SK-N-SH treated with all-trans-retinoic acid at 6 μM for 48 hours (cell line): ENCODE measurements around the gene COX20.

ENCODE experiments used
- ARNTL ChIP-seq: fragments of 450-650 bp; formaldehyde crosslinking; IDR thresholded peaks from 2 replicates; pipeline ENCODE4 v1.5.0; 2020; ENCODE audit warnings: low read depth, mild to moderate bottlenecking, moderate library complexity, borderline replicate concordance
- ESRRG ChIP-seq: fragments of 250-450 bp; sonication (Bioruptor Pico); IDR thresholded peaks from 2 replicates; pipeline ENCODE4 v1.6.1; 2021; ENCODE audit warnings: mild to moderate bottlenecking
- ISL1 ChIP-seq: fragments of 250-450 bp; sonication (Bioruptor Pico); IDR thresholded peaks from 2 replicates; pipeline ENCODE4 v2.1.2; 2022; ENCODE audit warnings: mild to moderate bottlenecking, moderate library complexity
- OSR1 ChIP-seq: fragments of 250-450 bp; sonication (Bioruptor Pico); IDR thresholded peaks from 2 replicates; pipeline ENCODE4 v1.8.0; 2022; ENCODE audit warnings: moderate library complexity, mild to moderate bottlenecking, inconsistent platforms
- SNAI2 ChIP-seq: fragments of 250-450 bp; sonication (Bioruptor Pico); IDR thresholded peaks from 2 replicates; pipeline ENCODE4 v1.5.0; 2020; ENCODE audit warnings: mild to moderate bottlenecking, moderate library complexity
- ZFP30 ChIP-seq: fragments of 450-650 bp; formaldehyde crosslinking; IDR thresholded peaks from 2 replicates; pipeline ENCODE4 v1.5.0; 2022; ENCODE audit warnings: mild to moderate bottlenecking, moderate library complexity
- ZNF565 ChIP-seq: fragments of 450-650 bp; formaldehyde crosslinking; conservative IDR thresholded peaks from 2 replicates; pipeline ENCODE4 v1.5.0; 2020; ENCODE audit warnings: low read depth, mild to moderate bottlenecking, moderate library complexity
- ZNF8 ChIP-seq: fragments of 450-650 bp; formaldehyde crosslinking; IDR thresholded peaks from 2 replicates; pipeline ENCODE4 v1.5.0; 2020; ENCODE audit warnings: mild to moderate bottlenecking, moderate library complexity
- TF ChIP-seq, protein P1 (sequence below): fragments of 250-450 bp; sonication (Bioruptor Pico); IDR thresholded peaks from 2 replicates; pipeline ENCODE4 v1.5.1; 2020; ENCODE audit warnings: low read depth, mild to moderate bottlenecking, moderate library complexity
- TF ChIP-seq, protein P2 (sequence below): fragments of 250-450 bp; sonication (Bioruptor Pico); IDR thresholded peaks from 2 replicates; pipeline ENCODE4 v1.5.1; 2021; ENCODE audit warnings: mild to moderate bottlenecking, moderate library complexity
- TF ChIP-seq, protein P3 (sequence below): fragments of 250-450 bp; sonication (Bioruptor Pico); IDR thresholded peaks from 2 replicates; pipeline ENCODE4 v1.5.0; 2020; ENCODE audit warnings: mild to moderate bottlenecking, moderate library complexity

DNA sequence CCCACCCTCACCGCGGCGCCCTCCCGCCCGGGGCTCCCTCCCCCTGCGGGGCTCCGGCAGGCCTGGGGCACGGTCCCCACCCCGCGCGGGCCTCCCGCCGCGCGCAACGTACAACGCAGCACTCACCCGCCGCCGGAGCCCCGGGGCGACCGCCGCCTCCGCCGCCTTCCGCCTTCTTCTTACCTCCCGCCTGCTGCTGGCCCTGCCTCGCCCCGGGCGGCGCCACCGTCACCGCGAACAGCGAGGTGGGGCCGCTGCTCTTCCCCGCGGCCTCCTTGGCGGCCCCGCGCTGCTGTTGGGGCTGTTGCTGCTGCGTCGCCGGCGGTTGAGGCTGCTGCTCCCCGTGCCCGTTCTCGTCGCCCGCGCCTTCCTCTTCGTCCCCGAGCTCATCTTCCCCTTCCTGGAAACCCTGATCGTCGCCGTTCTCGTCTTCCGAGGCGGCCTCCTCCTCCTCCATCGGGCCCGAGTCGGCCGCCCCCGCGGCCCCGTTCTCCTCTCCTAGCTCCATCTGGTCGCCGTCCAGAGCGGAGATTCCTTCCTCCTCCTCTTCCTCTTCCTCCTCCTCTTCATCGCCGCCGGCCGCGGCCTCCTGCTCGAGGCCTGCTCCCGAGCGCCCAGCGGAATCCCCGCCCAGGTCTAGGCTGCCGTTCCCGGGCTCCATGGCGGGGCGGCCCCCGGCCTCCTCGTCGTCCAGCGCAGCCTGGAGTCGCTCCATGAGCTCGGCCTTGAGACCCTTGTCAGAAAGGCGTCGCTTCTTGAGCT, 28.2 kb downstream of the COX20 start:
- TF ChIP-seq ZFP30 (CRISPR knock-in tag) (no peak), ARNTL (CRISPR knock-in tag) (no peak), OSR1 (CRISPR knock-in tag) (no peak), SNAI2 (CRISPR knock-in tag) (no peak), ISL1 (CRISPR knock-in tag) (no peak), ZNF8 (CRISPR knock-in tag) (no peak), ESRRG (no peak), ZNF565 (CRISPR knock-in tag) (no peak)
- TF ChIP-seq, protein P1, sequence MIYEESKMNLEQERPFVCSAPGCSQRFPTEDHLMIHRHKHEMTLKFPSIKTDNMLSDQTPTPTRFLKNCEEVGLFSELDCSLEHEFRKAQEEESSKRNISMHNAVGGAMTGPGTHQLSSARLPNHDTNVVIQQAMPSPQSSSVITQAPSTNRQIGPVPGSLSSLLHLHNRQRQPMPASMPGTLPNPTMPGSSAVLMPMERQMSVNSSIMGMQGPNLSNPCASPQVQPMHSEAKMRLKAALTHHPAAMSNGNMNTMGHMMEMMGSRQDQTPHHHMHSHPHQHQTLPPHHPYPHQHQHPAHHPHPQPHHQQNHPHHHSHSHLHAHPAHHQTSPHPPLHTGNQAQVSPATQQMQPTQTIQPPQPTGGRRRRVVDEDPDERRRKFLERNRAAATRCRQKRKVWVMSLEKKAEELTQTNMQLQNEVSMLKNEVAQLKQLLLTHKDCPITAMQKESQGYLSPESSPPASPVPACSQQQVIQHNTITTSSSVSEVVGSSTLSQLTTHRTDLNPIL (CRISPR knock-in tag) = no peak
- TF ChIP-seq, protein P2, sequence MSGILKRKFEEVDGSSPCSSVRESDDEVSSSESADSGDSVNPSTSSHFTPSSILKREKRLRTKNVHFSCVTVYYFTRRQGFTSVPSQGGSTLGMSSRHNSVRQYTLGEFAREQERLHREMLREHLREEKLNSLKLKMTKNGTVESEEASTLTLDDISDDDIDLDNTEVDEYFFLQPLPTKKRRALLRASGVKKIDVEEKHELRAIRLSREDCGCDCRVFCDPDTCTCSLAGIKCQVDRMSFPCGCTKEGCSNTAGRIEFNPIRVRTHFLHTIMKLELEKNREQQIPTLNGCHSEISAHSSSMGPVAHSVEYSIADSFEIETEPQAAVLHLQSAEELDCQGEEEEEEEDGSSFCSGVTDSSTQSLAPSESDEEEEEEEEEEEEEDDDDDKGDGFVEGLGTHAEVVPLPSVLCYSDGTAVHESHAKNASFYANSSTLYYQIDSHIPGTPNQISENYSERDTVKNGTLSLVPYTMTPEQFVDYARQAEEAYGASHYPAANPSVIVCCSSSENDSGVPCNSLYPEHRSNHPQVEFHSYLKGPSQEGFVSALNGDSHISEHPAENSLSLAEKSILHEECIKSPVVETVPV (CRISPR knock-in tag) = no peak
- TF ChIP-seq, protein P3, sequence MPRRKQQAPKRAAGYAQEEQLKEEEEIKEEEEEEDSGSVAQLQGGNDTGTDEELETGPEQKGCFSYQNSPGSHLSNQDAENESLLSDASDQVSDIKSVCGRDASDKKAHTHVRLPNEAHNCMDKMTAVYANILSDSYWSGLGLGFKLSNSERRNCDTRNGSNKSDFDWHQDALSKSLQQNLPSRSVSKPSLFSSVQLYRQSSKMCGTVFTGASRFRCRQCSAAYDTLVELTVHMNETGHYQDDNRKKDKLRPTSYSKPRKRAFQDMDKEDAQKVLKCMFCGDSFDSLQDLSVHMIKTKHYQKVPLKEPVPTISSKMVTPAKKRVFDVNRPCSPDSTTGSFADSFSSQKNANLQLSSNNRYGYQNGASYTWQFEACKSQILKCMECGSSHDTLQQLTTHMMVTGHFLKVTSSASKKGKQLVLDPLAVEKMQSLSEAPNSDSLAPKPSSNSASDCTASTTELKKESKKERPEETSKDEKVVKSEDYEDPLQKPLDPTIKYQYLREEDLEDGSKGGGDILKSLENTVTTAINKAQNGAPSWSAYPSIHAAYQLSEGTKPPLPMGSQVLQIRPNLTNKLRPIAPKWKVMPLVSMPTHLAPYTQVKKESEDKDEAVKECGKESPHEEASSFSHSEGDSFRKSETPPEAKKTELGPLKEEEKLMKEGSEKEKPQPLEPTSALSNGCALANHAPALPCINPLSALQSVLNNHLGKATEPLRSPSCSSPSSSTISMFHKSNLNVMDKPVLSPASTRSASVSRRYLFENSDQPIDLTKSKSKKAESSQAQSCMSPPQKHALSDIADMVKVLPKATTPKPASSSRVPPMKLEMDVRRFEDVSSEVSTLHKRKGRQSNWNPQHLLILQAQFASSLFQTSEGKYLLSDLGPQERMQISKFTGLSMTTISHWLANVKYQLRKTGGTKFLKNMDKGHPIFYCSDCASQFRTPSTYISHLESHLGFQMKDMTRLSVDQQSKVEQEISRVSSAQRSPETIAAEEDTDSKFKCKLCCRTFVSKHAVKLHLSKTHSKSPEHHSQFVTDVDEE = no peak
